PC-3 (cell line): Measurements from ENCODE around the gene PROSER3. TPM values are rescaled to one million over a fixed set of nuclear protein-coding genes. Genes with fewer than 3 reads are reported as not detected.

ENCODE experiments used
- ATAC-seq: fragments of 200-7000 bp; cut with Tn5 transposase; 2 replicates; pipeline ENCODE4 v1.9.1; 2020; ENCODE audit warnings: mild to moderate bottlenecking, moderate library complexity
- BruUV-seq: library from RNA; stranded (reverse); fragments of 400-500 nt; replicated peaks from 2 replicates; lab custom pipeline; 2021; lab: Mats Ljungman, UMichigan
- CTCF ChIA-PET: fragments of 300-600 bp; sonication (Branson Sonifier 250); formaldehyde crosslinking; loops from one replicate; lab custom pipeline; 2022; ENCODE audit warnings: antibody characterized with exemption; lab: Charles Lee
- POLR2A ChIA-PET: fragments of 300-600 bp; sonication (Branson Sonifier 250); formaldehyde crosslinking; loops from one replicate; lab custom pipeline; 2022; ENCODE audit warnings: antibody characterized with exemption; ENCODE audit not compliant: unreplicated experiment; lab: Charles Lee
- DNase-seq: peaks from one replicate; pipeline ENCODE4 v3.0.0-alpha.2; 2015
- H2AFZ ChIP-seq: fragments of 300-600 bp; sonication (generic); 2 replicates; pipeline ENCODE4 v1.6.0; 2016; ENCODE audit warnings: antibody characterized with exemption, low read length
- H3F3A ChIP-seq: fragments of 300-600 bp; sonication (generic); one replicate; pipeline ENCODE4 v1.6.0; 2017; ENCODE audit warnings: antibody characterized with exemption, low read length, control low read depth, mild to moderate bottlenecking; ENCODE audit not compliant: unreplicated experiment
- H3K27ac ChIP-seq: fragments of 300-600 bp; sonication (generic); 2 replicates; pipeline ENCODE4 v1.5.1; 2016; ENCODE audit warnings: mild to moderate bottlenecking, low read length
- H3K27me3 ChIP-seq: fragments of 300-600 bp; sonication (generic); 2 replicates; pipeline ENCODE4 v1.6.1; 2016; ENCODE audit warnings: low read length, mixed read lengths
- H3K36me3 ChIP-seq: fragments of 300-600 bp; sonication (generic); 2 replicates; pipeline ENCODE4 v1.6.1; 2016; ENCODE audit warnings: low read depth, mixed run types, low read length, mixed read lengths
- H3K4me1 ChIP-seq: fragments of 300-600 bp; sonication (generic); 2 replicates; pipeline ENCODE4 v1.5.1; 2016; ENCODE audit warnings: low read length; ENCODE audit not compliant: insufficient read depth
- H3K4me2 ChIP-seq: fragments of 300-600 bp; sonication (generic); 2 replicates; pipeline ENCODE4 v1.6.0; 2016; ENCODE audit warnings: low read length
- H3K4me3 ChIP-seq: fragments of 300-600 bp; sonication (generic); 2 replicates; pipeline ENCODE4 v1.5.1; 2016; ENCODE audit warnings: mild to moderate bottlenecking, low read length, mixed read lengths
- H3K79me2 ChIP-seq: fragments of 300-600 bp; sonication (generic); 2 replicates; pipeline ENCODE4 v1.6.1; 2017; ENCODE audit warnings: low read length, mixed read lengths
- H3K9ac ChIP-seq: fragments of 300-600 bp; sonication (generic); 2 replicates; pipeline ENCODE4 v1.6.0; 2016; ENCODE audit warnings: mild to moderate bottlenecking, low read length
- H3K9me2 ChIP-seq: fragments of 300-600 bp; sonication (generic); replicated peaks from 2 replicates; pipeline ENCODE4 v1.6.1; 2016; ENCODE audit warnings: mixed run types, low read length, mixed read lengths
- H3K9me3 ChIP-seq: fragments of 300-600 bp; sonication (generic); 2 replicates; pipeline ENCODE4 v1.6.1; 2016; ENCODE audit warnings: low read length, mixed read lengths
- H4K20me1 ChIP-seq: fragments of 300-600 bp; sonication (generic); 2 replicates; pipeline ENCODE4 v1.6.1; 2016; ENCODE audit warnings: low read length, mixed read lengths
- EZH2 ChIP-seq: fragments of 300-600 bp; sonication (generic); IDR thresholded peaks from one replicate; pipeline ENCODE4 v1.6.1; 2017; ENCODE audit warnings: antibody characterized with exemption, mild to moderate bottlenecking, low read length; ENCODE audit not compliant: unreplicated experiment
- EZH2phosphoT487 ChIP-seq: fragments of 300-600 bp; sonication (generic); IDR thresholded peaks from 2 replicates; pipeline ENCODE4 v1.6.1; 2018; ENCODE audit warnings: mild to moderate bottlenecking, antibody characterized with exemption, low read length, borderline replicate concordance
- intact Hi-C: fragments of 100-400 bp; cut with micrococcal nuclease; formaldehyde crosslinking; loops from 2 replicates; pipeline ENCODE4 v1.9.0; 2023
- total RNA-seq: library from RNA; depleted of rRNA; stranded (reverse); fragments of >200 nt; gene quantifications from 2 replicates; pipeline ENCODE4 v1.2.3, GENCODE V29; 2014
- TF ChIP-seq, protein P1 (sequence below): fragments of 300-600 bp; sonication (generic); conservative IDR thresholded peaks from 2 replicates; pipeline ENCODE4 v1.5.1; 2017; ENCODE audit warnings: antibody characterized with exemption, low read depth, mild to moderate bottlenecking, low read length

The PROSER3 gene
- total RNA-seq, 1 experiment from 2014 or later: 5.5 TPM

DNA sequence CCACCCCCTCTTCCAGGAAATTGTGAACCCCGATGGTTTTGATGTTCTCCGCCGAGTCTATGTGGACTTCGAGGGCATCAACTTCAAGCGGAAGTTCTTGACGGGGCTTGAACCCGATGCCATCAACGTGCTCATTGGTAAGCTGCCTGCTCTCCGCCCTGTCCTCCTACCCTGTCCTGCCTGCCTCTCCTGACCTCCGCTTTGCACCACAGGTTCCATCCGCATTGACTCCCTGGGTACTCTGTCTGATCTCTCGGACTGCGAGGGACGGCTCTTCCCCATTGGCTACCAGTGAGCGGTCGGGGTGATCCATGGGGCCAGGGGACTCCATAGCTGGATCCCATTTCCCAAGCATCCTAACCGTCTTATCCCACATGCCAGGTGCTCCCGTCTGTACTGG is 27.6 kb upstream of the PROSER3 start:
- H3K79me2 ChIP-seq: no peaks in the 10 kb centered on the region
- ATAC-seq (no peak), DNase-seq (no peak)
- no peaks in the 10 kb centered on the region for H3F3A ChIP-seq
- H4K20me1 ChIP-seq: no peaks in the 10 kb centered on the region
- BruUV-seq: no TSS peak
- H3K4me1 ChIP-seq: no peaks in the 10 kb centered on the region
- TF ChIP-seq, protein P1, sequence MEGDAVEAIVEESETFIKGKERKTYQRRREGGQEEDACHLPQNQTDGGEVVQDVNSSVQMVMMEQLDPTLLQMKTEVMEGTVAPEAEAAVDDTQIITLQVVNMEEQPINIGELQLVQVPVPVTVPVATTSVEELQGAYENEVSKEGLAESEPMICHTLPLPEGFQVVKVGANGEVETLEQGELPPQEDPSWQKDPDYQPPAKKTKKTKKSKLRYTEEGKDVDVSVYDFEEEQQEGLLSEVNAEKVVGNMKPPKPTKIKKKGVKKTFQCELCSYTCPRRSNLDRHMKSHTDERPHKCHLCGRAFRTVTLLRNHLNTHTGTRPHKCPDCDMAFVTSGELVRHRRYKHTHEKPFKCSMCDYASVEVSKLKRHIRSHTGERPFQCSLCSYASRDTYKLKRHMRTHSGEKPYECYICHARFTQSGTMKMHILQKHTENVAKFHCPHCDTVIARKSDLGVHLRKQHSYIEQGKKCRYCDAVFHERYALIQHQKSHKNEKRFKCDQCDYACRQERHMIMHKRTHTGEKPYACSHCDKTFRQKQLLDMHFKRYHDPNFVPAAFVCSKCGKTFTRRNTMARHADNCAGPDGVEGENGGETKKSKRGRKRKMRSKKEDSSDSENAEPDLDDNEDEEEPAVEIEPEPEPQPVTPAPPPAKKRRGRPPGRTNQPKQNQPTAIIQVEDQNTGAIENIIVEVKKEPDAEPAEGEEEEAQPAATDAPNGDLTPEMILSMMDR: no peak
- H3K36me3 ChIP-seq: peaks cover 5% of the 10 kb centered on the region
- ChIA-PET POLR2A (no interaction called here), CTCF (no interaction called here)
- intact Hi-C loops: no loop called here
- H3K4me2 ChIP-seq: no peak overlapping the region
- no peaks in the 10 kb centered on the region for H3K9me3 ChIP-seq
- no peak overlapping the region for H3K4me3 ChIP-seq
- H3K27ac ChIP-seq: no peak overlapping the region
- H3K9ac ChIP-seq: no peak overlapping the region
- no peaks in the 10 kb centered on the region for H3K9me2 ChIP-seq
- no peak overlapping the region for H2AFZ ChIP-seq
- H3K27me3 ChIP-seq: no peaks in the 10 kb centered on the region

GRCh38 chr19:35731353-35731752 is 26.6 kb upstream of the PROSER3 start:
- TF ChIP-seq EZH2: no peak
- TF ChIP-seq EZH2phosphoT487: no peak
- TF ChIP-seq, protein P1: no peak
- H3K9me2 ChIP-seq: no peaks in the 10 kb centered on the region
- POLR2A ChIA-PET: no interaction called here
- peaks cover 2% of the 10 kb centered on the region; the same call in 1 of the 2 replicates for H3K36me3 ChIP-seq
- H3K79me2 ChIP-seq: no peaks in the 10 kb centered on the region
- ATAC-seq (no peak), DNase-seq (peak; percentile 2)
- intact Hi-C loops: no loop called here
- H4K20me1 ChIP-seq: no peaks in the 10 kb centered on the region
- no TSS peak for BruUV-seq
- H3K4me2 ChIP-seq: no peak overlapping the region
- H3K9ac ChIP-seq: no peak overlapping the region
- H3K27ac ChIP-seq: no peak overlapping the region
- CTCF ChIA-PET: no interaction called here
- no peaks in the 10 kb centered on the region for H3F3A ChIP-seq
- no peaks in the 10 kb centered on the region for H3K4me1 ChIP-seq
- H2AFZ ChIP-seq: no peak overlapping the region
- no peaks in the 10 kb centered on the region for H3K9me3 ChIP-seq
- H3K4me3 ChIP-seq: no peak overlapping the region
- H3K27me3 ChIP-seq: no peaks in the 10 kb centered on the region

- DNase-seq: no peak
- no peaks in the 10 kb centered on the region; the same call in 1 of the 2 replicates for H3K36me3 ChIP-seq
- H3K79me2 ChIP-seq: no peaks in the 10 kb centered on the region
- no peaks in the 10 kb centered on the region for H3K4me1 ChIP-seq
- POLR2A ChIA-PET: no interaction called here
- no peaks in the 10 kb centered on the region for H3K9me2 ChIP-seq
- no peak overlapping the region for H3K4me3 ChIP-seq
- TF ChIP-seq, protein P1: no peak
- TF ChIP-seq EZH2phosphoT487: no peak
- TF ChIP-seq EZH2: no peak
- CTCF ChIA-PET: no interaction called here
- BruUV-seq: no TSS peak
- no peak overlapping the region for H3K9ac ChIP-seq
- H2AFZ ChIP-seq: no peak overlapping the region
- no peak overlapping the region for H3K4me2 ChIP-seq
- intact Hi-C loops: no loop called here
- H3F3A ChIP-seq: no peaks in the 10 kb centered on the region
- no peaks in the 10 kb centered on the region for H4K20me1 ChIP-seq
- H3K9me3 ChIP-seq: no peaks in the 10 kb centered on the region
- H3K27me3 ChIP-seq: no peaks in the 10 kb centered on the region
- H3K27ac ChIP-seq: no peak overlapping the region
- ATAC-seq: no peak
Measured at GRCh38 chr19:35731779-35732405, 26.1 kb upstream of the PROSER3 start.
